Breast epithelium (tissue), 3 donors: ENCODE data around the gene TMEM158.

Source experiments
- POLR2A ChIP-seq: fragments of 450-650 bp; IDR thresholded peaks from one replicate; pipeline ENCODE4 v1.6.1; 2016; ENCODE audit warnings: antibody characterized with exemption, mild to moderate bottlenecking, moderate library complexity
- TF ChIP-seq, protein P1 (sequence below), 3 donors: fragments of 450-650 bp; IDR thresholded peaks; one replicate each; pipeline ENCODE4 v1.5.1; 2016 to 2017; ENCODE audit warnings: antibody characterized with exemption in 3 of 3, mild to moderate bottlenecking in 3 of 3, moderate library complexity in 3 of 3

DNA sequence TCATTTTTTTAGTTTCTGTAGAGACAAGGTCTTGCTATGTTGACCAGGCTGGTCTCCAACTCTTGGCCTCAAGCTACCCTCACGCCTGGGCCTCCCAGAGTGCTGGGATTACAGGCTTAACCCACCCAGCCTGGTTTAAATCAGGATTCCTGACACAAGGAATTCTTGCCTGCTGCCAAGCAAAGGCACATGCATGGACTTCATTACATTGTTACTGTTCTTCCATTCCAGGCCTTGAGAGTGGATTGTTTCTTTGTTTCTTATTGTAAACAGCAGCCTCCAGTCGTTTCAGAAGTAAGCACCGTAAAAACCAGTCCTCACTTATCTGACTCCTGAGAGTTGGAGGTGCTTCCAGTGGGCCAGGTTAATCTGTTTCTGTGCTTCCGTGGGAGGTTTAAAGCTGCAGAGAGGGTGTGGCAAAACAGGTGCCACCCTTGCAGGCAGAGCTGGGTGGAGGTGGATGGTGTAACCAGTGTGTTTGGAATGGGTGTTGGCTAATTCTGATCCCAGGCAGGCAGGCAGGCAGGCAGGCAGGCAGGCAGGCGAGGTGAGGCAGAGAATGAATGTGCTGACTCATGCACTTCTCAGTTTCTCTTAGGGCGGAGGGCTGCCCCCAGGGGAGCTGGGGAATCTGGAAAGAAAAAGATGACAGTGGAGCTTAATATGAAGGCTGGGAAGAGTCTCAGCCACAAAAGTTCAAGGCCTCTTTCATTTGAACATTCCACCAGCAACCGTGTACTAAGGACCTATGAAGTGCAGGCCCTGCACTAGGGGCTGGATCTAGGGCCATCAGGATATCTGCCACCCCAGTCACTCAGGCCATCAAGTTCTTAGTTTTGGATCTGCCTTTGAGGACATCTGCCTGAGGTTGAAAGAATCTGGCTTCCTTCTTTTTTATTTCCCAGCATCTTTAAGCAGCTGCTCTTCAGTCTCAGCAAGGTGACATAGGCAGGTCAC, 42.9 kb downstream of the TMEM158 start:
- TF ChIP-seq, protein P1, sequence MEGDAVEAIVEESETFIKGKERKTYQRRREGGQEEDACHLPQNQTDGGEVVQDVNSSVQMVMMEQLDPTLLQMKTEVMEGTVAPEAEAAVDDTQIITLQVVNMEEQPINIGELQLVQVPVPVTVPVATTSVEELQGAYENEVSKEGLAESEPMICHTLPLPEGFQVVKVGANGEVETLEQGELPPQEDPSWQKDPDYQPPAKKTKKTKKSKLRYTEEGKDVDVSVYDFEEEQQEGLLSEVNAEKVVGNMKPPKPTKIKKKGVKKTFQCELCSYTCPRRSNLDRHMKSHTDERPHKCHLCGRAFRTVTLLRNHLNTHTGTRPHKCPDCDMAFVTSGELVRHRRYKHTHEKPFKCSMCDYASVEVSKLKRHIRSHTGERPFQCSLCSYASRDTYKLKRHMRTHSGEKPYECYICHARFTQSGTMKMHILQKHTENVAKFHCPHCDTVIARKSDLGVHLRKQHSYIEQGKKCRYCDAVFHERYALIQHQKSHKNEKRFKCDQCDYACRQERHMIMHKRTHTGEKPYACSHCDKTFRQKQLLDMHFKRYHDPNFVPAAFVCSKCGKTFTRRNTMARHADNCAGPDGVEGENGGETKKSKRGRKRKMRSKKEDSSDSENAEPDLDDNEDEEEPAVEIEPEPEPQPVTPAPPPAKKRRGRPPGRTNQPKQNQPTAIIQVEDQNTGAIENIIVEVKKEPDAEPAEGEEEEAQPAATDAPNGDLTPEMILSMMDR (IDR thresholded peaks at IDR 0.05), result no peak
- TF ChIP-seq POLR2A, result no peak
